Gastrocnemius medialis (tissue), 4 donors: ENCODE measurements around the gene RNF112. TPM values are rescaled to one million over a fixed set of nuclear protein-coding genes. Genes with fewer than 3 reads are reported as not detected.

Source experiments
- ATAC-seq, 2 donors: fragments of 150-250 bp; one replicate each; pipeline ENCODE4 v1.9.1; 2016
- DNase-seq, 2 donors: peaks; one replicate each; pipeline ENCODE4 v3.0.0-alpha.2; 2019
- H3K27ac ChIP-seq, 4 donors: fragments of 200-600 bp; sonication (generic); 1 replicate in 1 of 4; 2 replicates in 3 of 4; pipeline ENCODE4 v1.5.1; 2016 to 2018; ENCODE audit warnings: mild to moderate bottlenecking in 2 of 4, moderate library complexity in 1 of 4
- H3K27me3 ChIP-seq, 3 donors: fragments of 200-600 bp; sonication (generic) in 2 of 3; 1 replicate in 1 of 3; 2 replicates in 2 of 3; pipeline versions ENCODE4 v1.5.1 to v1.6.0; 2016 to 2019; ENCODE audit warnings: mild to moderate bottlenecking in 1 of 3, moderate library complexity in 1 of 3
- H3K36me3 ChIP-seq, 2 donors: fragments of 200-600 bp; sonication (generic) in 1 of 2; one replicate each; pipeline ENCODE4 v1.5.1; 2017 to 2018
- H3K4me1 ChIP-seq, 2 donors: fragments of 200-600 bp; sonication (generic) in 1 of 2; one replicate each; pipeline ENCODE4 v1.5.1; 2016 to 2017; ENCODE audit warnings: mild to moderate bottlenecking in 2 of 2
- H3K4me3 ChIP-seq, 4 donors: fragments of 200-600 bp; sonication (generic) in 3 of 4; 1 replicate in 1 of 4; 2 replicates in 3 of 4; pipeline ENCODE4 v1.5.1; 2016 to 2019; ENCODE audit warnings: mild to moderate bottlenecking in 2 of 4
- H3K9me3 ChIP-seq, 3 donors: fragments of 200-600 bp; sonication (generic) in 2 of 3; 1 replicate in 1 of 3; 2 replicates in 2 of 3; pipeline ENCODE4 v1.5.1; 2016 to 2019
- POLR2A ChIP-seq, 2 donors: fragments of 450-650 bp; IDR thresholded peaks; one replicate each; pipeline ENCODE4 v1.6.1; 2017; ENCODE audit warnings: antibody characterized with exemption in 2 of 2, mild to moderate bottlenecking in 2 of 2, moderate library complexity in 2 of 2
- in situ Hi-C, 4 donors: fragments of 200-750 bp; cut with MboI; loops; one replicate each; pipeline versions ENCODE4 v1.15.0 to v1.8.0; 2017; ENCODE audit warnings: low sequenced_read_pairs in 4 of 4
- intact Hi-C: fragments of 100-400 bp; cut with DNase I; formaldehyde crosslinking; loops from one replicate; pipeline ENCODE4 v1.15.1; 2023; ENCODE audit warnings: low total_unique reads
- total RNA-seq, 4 donors: library from RNA; depleted of rRNA; stranded (reverse); fragments of >200 nt; gene quantifications; one replicate each; pipeline versions ENCODE4 v1.1.0 to v1.2.3, GENCODE V29; 2016
- TF ChIP-seq, protein P1 (sequence below), 5 experiments: fragments of 450-650 bp in 3 of 5; fragments of 200-600 bp in 2 of 5; sonication (generic) in 2 of 5; IDR thresholded peaks in 4 of 5; conservative IDR thresholded peaks in 1 of 5; 1 replicate in 4 of 5; 2 replicates in 1 of 5; pipeline ENCODE4 v1.5.1; 2016 to 2019; ENCODE audit warnings: antibody characterized with exemption in 5 of 5, mild to moderate bottlenecking in 3 of 5, moderate library complexity in 3 of 5

Gene RNF112
- total RNA-seq, 4 donors from 2014 or later, result 0.51 to 0.98 (median 0.57) TPM

DNA sequence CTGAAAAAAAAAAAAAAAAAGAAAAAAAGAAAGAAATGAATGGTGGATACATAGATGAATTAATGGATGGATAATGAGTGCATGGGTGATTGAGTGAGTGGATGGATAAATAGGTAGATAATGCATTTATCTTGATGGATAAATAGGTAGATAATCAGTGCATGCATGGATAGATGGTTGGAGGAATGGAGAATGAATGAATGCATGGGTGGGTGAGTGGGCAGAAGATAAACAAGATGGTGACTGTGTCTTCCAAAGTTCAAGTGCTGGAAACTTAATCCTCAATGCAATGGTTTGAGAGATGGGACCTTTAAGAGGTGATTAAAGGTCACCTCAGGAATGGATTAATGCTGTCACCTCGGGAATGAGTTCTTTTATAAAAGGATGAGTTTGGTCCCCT lies 6.8 kb upstream of the RNF112 start:
- intact Hi-C loops, result no loop called here
- in situ Hi-C loops, result no loop called here

DNA sequence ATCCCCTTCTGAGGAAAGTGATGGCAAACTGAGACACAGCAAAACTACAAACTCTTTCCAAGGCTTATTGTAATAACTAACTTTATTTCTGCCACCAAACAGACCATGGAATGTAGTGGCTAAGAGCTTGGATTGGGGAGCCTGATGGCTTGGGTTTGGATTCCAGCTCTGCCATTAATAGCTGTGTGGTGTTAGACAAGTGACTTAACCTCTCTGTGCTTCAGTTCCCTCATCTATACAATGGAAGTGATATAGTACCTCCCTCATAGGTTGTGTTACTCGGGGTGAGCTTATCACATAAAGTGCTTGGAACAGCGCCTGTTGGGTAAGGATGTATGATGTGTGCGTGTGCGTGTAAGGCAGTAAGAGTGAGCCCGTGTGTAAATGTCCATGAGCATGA lies 5.9 kb upstream of the RNF112 start:
- Histone ChIP-seq H3K4me1 (no peaks in the 10 kb centered on the region), H3K27me3 (no peaks in the 10 kb centered on the region), H3K4me3 (no peak overlapping the region), H3K9me3 (no peaks in the 10 kb centered on the region), H3K27ac (no peak overlapping the region), H3K36me3 (no peaks in the 10 kb centered on the region)
- no peak for ATAC-seq
- in situ Hi-C loops (no loop called here), intact Hi-C loops (no loop called here)
- TF ChIP-seq, protein P1, sequence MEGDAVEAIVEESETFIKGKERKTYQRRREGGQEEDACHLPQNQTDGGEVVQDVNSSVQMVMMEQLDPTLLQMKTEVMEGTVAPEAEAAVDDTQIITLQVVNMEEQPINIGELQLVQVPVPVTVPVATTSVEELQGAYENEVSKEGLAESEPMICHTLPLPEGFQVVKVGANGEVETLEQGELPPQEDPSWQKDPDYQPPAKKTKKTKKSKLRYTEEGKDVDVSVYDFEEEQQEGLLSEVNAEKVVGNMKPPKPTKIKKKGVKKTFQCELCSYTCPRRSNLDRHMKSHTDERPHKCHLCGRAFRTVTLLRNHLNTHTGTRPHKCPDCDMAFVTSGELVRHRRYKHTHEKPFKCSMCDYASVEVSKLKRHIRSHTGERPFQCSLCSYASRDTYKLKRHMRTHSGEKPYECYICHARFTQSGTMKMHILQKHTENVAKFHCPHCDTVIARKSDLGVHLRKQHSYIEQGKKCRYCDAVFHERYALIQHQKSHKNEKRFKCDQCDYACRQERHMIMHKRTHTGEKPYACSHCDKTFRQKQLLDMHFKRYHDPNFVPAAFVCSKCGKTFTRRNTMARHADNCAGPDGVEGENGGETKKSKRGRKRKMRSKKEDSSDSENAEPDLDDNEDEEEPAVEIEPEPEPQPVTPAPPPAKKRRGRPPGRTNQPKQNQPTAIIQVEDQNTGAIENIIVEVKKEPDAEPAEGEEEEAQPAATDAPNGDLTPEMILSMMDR (IDR thresholded peaks at IDR 0.05 in 4 of 5, conservative IDR thresholded peaks at IDR 0.05 in 1 of 5), result no peak
- no peak for TF ChIP-seq POLR2A (IDR thresholded peaks at IDR 0.05)
- no peak for DNase-seq

More for the DNA sequence above, 6.8 kb upstream of the RNF112 start:
- Histone ChIP-seq H3K4me3 (no peak overlapping the region), H3K4me1 (no peaks in the 10 kb centered on the region), H3K9me3 (no peaks in the 10 kb centered on the region), H3K27ac (no peak overlapping the region), H3K27me3 (no peaks in the 10 kb centered on the region), H3K36me3 (no peaks in the 10 kb centered on the region)
- ATAC-seq (no peak), DNase-seq (no peak)
- TF ChIP-seq, protein P1 (IDR thresholded peaks at IDR 0.05 in 4 of 5, conservative IDR thresholded peaks at IDR 0.05 in 1 of 5), result no peak
- TF ChIP-seq POLR2A (IDR thresholded peaks at IDR 0.05), result no peak

DNA sequence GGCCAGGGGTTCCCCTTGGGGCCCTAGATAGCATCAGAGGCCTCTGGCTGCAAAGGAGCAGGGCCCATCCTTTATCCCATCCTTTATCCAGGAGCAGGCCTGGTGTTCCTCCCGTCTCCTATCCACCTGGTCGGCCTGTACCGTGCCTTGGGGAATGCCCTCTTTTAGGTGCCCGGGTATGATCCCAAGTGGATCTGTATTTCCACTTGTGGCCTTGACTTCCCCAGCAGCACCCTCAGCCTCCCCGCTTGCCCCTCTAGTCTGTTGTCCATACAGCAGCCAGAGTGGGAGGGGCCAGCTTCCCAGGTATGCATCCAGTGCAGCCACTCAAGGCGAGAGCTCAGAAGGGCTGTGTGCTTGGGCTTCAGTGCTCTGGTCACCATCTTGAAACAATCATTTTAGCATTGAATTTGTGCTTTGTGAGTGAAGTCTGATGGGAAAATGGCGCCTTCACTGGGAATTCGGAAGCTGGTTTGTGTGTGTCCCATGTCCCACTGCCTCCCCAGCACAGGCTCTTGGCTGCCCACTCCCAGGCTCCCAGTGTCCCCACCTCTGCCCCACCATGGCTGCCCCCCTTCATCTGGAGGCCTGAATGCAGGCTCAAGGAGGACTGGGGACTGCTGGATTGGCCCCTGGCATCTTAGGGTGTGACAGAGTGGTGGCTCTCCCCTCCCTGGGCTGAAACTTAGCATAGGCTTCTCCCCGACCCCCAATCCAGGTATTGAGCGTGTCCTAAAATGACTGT lies 3.3 kb upstream of the RNF112 start:
- H3K4me1 ChIP-seq, result no peaks in the 10 kb centered on the region
- in situ Hi-C loops, result no loop called here
- H3K36me3 ChIP-seq, result no peaks in the 10 kb centered on the region
- H3K27ac ChIP-seq, result no peak overlapping the region
- no peaks in the 10 kb centered on the region for H3K9me3 ChIP-seq
- no peak overlapping the region for H3K4me3 ChIP-seq
- TF ChIP-seq POLR2A (IDR thresholded peaks at IDR 0.05), result no peak
- TF ChIP-seq, protein P1 (IDR thresholded peaks at IDR 0.05 in 4 of 5, conservative IDR thresholded peaks at IDR 0.05 in 1 of 5), result no peak
- no peak for DNase-seq
- ATAC-seq, result no peak
- no peaks in the 10 kb centered on the region for H3K27me3 ChIP-seq
- intact Hi-C loops, result no loop called here

DNA sequence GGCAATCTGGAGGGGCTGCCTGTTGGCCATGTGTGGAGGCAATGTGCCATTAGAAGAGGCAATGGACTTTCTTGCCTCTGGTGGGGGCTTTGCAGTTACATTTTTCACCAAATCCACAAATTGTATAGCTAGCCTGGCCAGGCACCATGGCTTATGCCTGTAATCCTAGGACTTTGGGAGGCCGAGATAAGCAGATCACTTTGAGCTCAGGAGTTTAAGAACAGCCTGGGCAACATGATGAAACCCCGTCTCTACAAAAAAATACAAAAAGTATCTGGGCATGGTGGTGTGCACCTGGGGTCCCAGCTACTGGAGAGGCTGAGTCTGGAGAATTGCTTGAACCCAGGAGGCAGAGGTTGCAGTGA lies 2.7 kb upstream of the RNF112 start:
- H3K27ac ChIP-seq, result no peak overlapping the region
- in situ Hi-C loops (no loop called here), intact Hi-C loops (no loop called here)
- H3K27me3 ChIP-seq, result no peaks in the 10 kb centered on the region
- no peaks in the 10 kb centered on the region for H3K9me3 ChIP-seq
- DNase-seq (no peak), ATAC-seq (no peak)
- no peaks in the 10 kb centered on the region for H3K36me3 ChIP-seq
- no peaks in the 10 kb centered on the region for H3K4me1 ChIP-seq
- H3K4me3 ChIP-seq, result no peak overlapping the region
- TF ChIP-seq POLR2A (IDR thresholded peaks at IDR 0.05), result no peak
- TF ChIP-seq, protein P1 (IDR thresholded peaks at IDR 0.05 in 4 of 5, conservative IDR thresholded peaks at IDR 0.05 in 1 of 5), result no peak

DNA sequence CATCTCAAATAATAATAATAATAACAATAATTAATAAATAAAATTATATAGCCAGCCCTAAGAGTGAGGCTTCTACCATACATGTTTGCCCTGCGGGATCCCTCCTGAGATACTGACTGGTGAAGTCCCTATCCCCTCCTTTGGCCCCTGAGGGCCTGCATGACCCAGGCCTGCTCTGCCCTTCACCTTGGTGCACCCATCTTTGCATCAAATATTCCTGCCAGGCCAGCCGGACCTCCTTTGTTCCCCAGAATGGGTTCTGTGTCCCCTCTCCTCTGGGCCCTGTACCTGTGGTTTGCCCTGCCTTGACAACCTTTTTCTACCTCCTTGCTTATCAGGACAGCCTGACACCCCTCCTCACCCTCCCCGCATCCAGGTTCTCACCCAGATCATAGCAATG lies 2.0 kb upstream of the RNF112 start:
- Histone ChIP-seq H3K9me3 (no peaks in the 10 kb centered on the region), H3K27ac (no peak overlapping the region), H3K4me1 (no peaks in the 10 kb centered on the region), H3K36me3 (no peaks in the 10 kb centered on the region), H3K4me3 (no peak overlapping the region), H3K27me3 (no peaks in the 10 kb centered on the region)
- TF ChIP-seq, protein P1 (IDR thresholded peaks at IDR 0.05 in 4 of 5, conservative IDR thresholded peaks at IDR 0.05 in 1 of 5), result no peak
- no peak for TF ChIP-seq POLR2A (IDR thresholded peaks at IDR 0.05)
- DNase-seq (no peak), ATAC-seq (no peak)
- in situ Hi-C loops (no loop called here), intact Hi-C loops (no loop called here)
